ENCODE measurements around the gene CCDC177.

CCDC177 gene

GRCh38 chr14:69571449-69572029 lies 3.1 kb downstream of the CCDC177 start:
- ATAC-seq (ENCODE audit: insufficient read depth, low read depth) (no peak), DNase-seq (no peak)
- Histone ChIP-seq H3K79me2 (ENCODE audit: insufficient read depth, low read length) (no peaks in the 10 kb centered on the region), H3K9me3 (ENCODE audit: insufficient read depth, low read length, severe bottlenecking) (no peaks in the 10 kb centered on the region), H2AFZ (ENCODE audit: low read depth, low read length) (no peak overlapping the region), H3K4me1 (ENCODE audit: insufficient read depth, low read length) (no peaks in the 10 kb centered on the region), H3K27ac (ENCODE audit: low read length) (no peak overlapping the region), H3K4me2 (ENCODE audit: insufficient read depth, low read length) (no peak overlapping the region), H3K9ac (ENCODE audit: low read depth, low read length) (no peak overlapping the region), H3K36me3 (ENCODE audit: insufficient read depth, low read length) (no peaks in the 10 kb centered on the region), H3K4me3 (ENCODE audit: low read depth in 1 of 2, low read length in 2 of 2) (no peak overlapping the region), H4K20me1 (ENCODE audit: insufficient read depth, low read length) (no peaks in the 10 kb centered on the region), H3K27me3 (ENCODE audit: insufficient read depth, low read length, poor library complexity) (peaks cover 12% of the 10 kb centered on the region)
- TF ChIP-seq CTCF (IDR thresholded peaks at IDR 0.05; ENCODE audit: borderline replicate concordance, extremely low read depth, low read length, poor library complexity, severe bottlenecking) (no peak), EZH2 (IDR thresholded peaks at IDR 0.05; ENCODE audit: borderline replicate concordance, low read depth, low read length, severe bottlenecking) (no peak)

- no peaks in the 10 kb centered on the region for H4K20me1 ChIP-seq (ENCODE audit: insufficient read depth, low read length)
- DNase-seq (no peak), ATAC-seq (ENCODE audit: insufficient read depth, low read depth) (no peak)
- H3K9ac ChIP-seq (ENCODE audit: low read depth, low read length): no peak overlapping the region
- peaks cover 14% of the 10 kb centered on the region for H3K27me3 ChIP-seq (ENCODE audit: insufficient read depth, low read length, poor library complexity)
- TF ChIP-seq CTCF (IDR thresholded peaks at IDR 0.05; ENCODE audit: borderline replicate concordance, extremely low read depth, low read length, poor library complexity, severe bottlenecking) (no peak), EZH2 (IDR thresholded peaks at IDR 0.05; ENCODE audit: borderline replicate concordance, low read depth, low read length, severe bottlenecking) (no peak)
- no peaks in the 10 kb centered on the region for H3K79me2 ChIP-seq (ENCODE audit: insufficient read depth, low read length)
- no peak overlapping the region for H3K4me3 ChIP-seq (ENCODE audit: low read depth in 1 of 2, low read length in 2 of 2)
- no peaks in the 10 kb centered on the region for H3K36me3 ChIP-seq (ENCODE audit: insufficient read depth, low read length)
- H3K9me3 ChIP-seq (ENCODE audit: insufficient read depth, low read length, severe bottlenecking): no peaks in the 10 kb centered on the region
- no peaks in the 10 kb centered on the region for H3K4me1 ChIP-seq (ENCODE audit: insufficient read depth, low read length)
- no peak overlapping the region for H2AFZ ChIP-seq (ENCODE audit: low read depth, low read length)
- no peak overlapping the region for H3K4me2 ChIP-seq (ENCODE audit: insufficient read depth, low read length)
- H3K27ac ChIP-seq (ENCODE audit: low read length): no peak overlapping the region
Observed at GRCh38 chr14:69570836-69571330, 3.8 kb downstream of the CCDC177 start.

GRCh38 chr14:69569859-69570258 lies 4.8 kb downstream of the CCDC177 start:
- Histone ChIP-seq H3K79me2 (ENCODE audit: insufficient read depth, low read length) (no peaks in the 10 kb centered on the region), H3K36me3 (ENCODE audit: insufficient read depth, low read length) (no peaks in the 10 kb centered on the region), H3K4me3 (ENCODE audit: low read depth in 1 of 2, low read length in 2 of 2) (no peak overlapping the region), H3K27me3 (ENCODE audit: insufficient read depth, low read length, poor library complexity) (peaks cover 14% of the 10 kb centered on the region), H3K4me1 (ENCODE audit: insufficient read depth, low read length) (no peaks in the 10 kb centered on the region), H3K9ac (ENCODE audit: low read depth, low read length) (no peak overlapping the region), H3K27ac (ENCODE audit: low read length) (no peak overlapping the region), H2AFZ (ENCODE audit: low read depth, low read length) (no peak overlapping the region), H4K20me1 (ENCODE audit: insufficient read depth, low read length) (no peaks in the 10 kb centered on the region), H3K4me2 (ENCODE audit: insufficient read depth, low read length) (no peak overlapping the region), H3K9me3 (ENCODE audit: insufficient read depth, low read length, severe bottlenecking) (no peaks in the 10 kb centered on the region)
- DNase-seq (no peak), ATAC-seq (ENCODE audit: insufficient read depth, low read depth) (no peak)
- TF ChIP-seq EZH2 (IDR thresholded peaks at IDR 0.05; ENCODE audit: borderline replicate concordance, low read depth, low read length, severe bottlenecking) (no peak), CTCF (IDR thresholded peaks at IDR 0.05; ENCODE audit: borderline replicate concordance, extremely low read depth, low read length, poor library complexity, severe bottlenecking) (no peak)
